DOHH2 (cell line): ENCODE measurements around the gene WDR89.

Experiments used
- H3F3A ChIP-seq: fragments of 200-600 bp; sonication (generic), shearing (Covaris generic); 2 replicates; pipeline ENCODE4 v1.6.0; 2016; ENCODE audit warnings: antibody characterized with exemption, mild to moderate bottlenecking; ENCODE audit not compliant: control insufficient read depth, insufficient read depth
- H3K27ac ChIP-seq: fragments of 200-600 bp; sonication (generic); 2 replicates; pipeline ENCODE4 v1.5.1; 2014; ENCODE audit warnings: low read depth, mild to moderate bottlenecking, low read length, moderate library complexity
- H3K27me3 ChIP-seq: fragments of 200-600 bp; sonication (generic); 2 replicates; pipeline ENCODE4 v1.6.1; 2014; ENCODE audit warnings: mild to moderate bottlenecking, low read length, mixed read lengths; ENCODE audit not compliant: control insufficient read depth
- H3K36me3 ChIP-seq: fragments of 200-600 bp; sonication (generic); 2 replicates; pipeline ENCODE4 v1.6.1; 2014; ENCODE audit warnings: mild to moderate bottlenecking, low read length, moderate library complexity, mixed read lengths; ENCODE audit not compliant: control insufficient read depth
- H3K4me1 ChIP-seq: fragments of 200-600 bp; sonication (generic); 2 replicates; pipeline ENCODE4 v1.6.1; 2014; ENCODE audit warnings: mild to moderate bottlenecking, low read length, mixed read lengths; ENCODE audit not compliant: control insufficient read depth
- H3K4me2 ChIP-seq: fragments of 200-600 bp; sonication (generic); 2 replicates; pipeline ENCODE4 v1.6.0; 2014; ENCODE audit warnings: mild to moderate bottlenecking, low read length, moderate library complexity
- H3K4me3 ChIP-seq: fragments of 200-600 bp; sonication (generic); 2 replicates; pipeline ENCODE4 v1.5.1; 2014; ENCODE audit warnings: mild to moderate bottlenecking, low read length, mixed read lengths
- H3K79me2 ChIP-seq: fragments of 200-600 bp; sonication (generic); 2 replicates; pipeline ENCODE4 v1.6.1; 2014; ENCODE audit warnings: mild to moderate bottlenecking, low read length, mixed read lengths; ENCODE audit not compliant: control insufficient read depth
- H3K9me2 ChIP-seq: fragments of 200-600 bp; sonication (generic); replicated peaks from 2 replicates; pipeline ENCODE4 v1.6.1; 2014; ENCODE audit warnings: mild to moderate bottlenecking, low read length, mixed read lengths; ENCODE audit not compliant: control insufficient read depth
- H3K9me3 ChIP-seq: fragments of 200-600 bp; sonication (generic); 2 replicates; pipeline ENCODE4 v1.6.1; 2014; ENCODE audit warnings: antibody characterized with exemption, low read length, mixed read lengths; ENCODE audit not compliant: control insufficient read depth, insufficient read depth
- H4K20me1 ChIP-seq: fragments of 200-600 bp; sonication (generic); 2 replicates; pipeline ENCODE4 v1.6.0; 2014; ENCODE audit warnings: low read depth, mild to moderate bottlenecking, antibody characterized with exemption, low read length, moderate library complexity; ENCODE audit not compliant: control insufficient read depth, insufficient read depth
- CTCF ChIP-seq: fragments of 200-600 bp; sonication (generic); IDR thresholded peaks from one replicate; pipeline ENCODE4 v1.5.1; 2014; ENCODE audit warnings: antibody characterized with exemption, mild to moderate bottlenecking, low read depth, low read length; ENCODE audit not compliant: poor library complexity, severe bottlenecking
- EZH2phosphoT487 ChIP-seq: fragments of 200-600 bp; sonication (generic); IDR thresholded peaks from 2 replicates; pipeline ENCODE4 v1.6.1; 2017; ENCODE audit warnings: borderline replicate concordance, mild to moderate bottlenecking, antibody characterized with exemption, low read length, moderate library complexity, mixed read lengths

WDR89 gene

GRCh38 chr14:63654936-63655335 is 13.3 kb upstream of the WDR89 start:
- TF ChIP-seq EZH2phosphoT487 (no peak), CTCF (no peak)
- no peaks in the 10 kb centered on the region for H3K9me2 ChIP-seq
- H3F3A ChIP-seq, result 0 out of 2 replicates have a peak, but pooled peaks cover 3% of the 10 kb centered on the region
- H3K36me3 ChIP-seq, result no peaks in the 10 kb centered on the region
- no peak overlapping the region for H3K4me2 ChIP-seq
- H3K4me3 ChIP-seq, result no peak overlapping the region
- peaks cover 17% of the 10 kb centered on the region for H3K4me1 ChIP-seq
- H3K27ac ChIP-seq, result no peak overlapping the region
- no peaks in the 10 kb centered on the region for H3K9me3 ChIP-seq
- no peaks in the 10 kb centered on the region for H4K20me1 ChIP-seq
- H3K27me3 ChIP-seq, result no peaks in the 10 kb centered on the region
- no peaks in the 10 kb centered on the region for H3K79me2 ChIP-seq

GRCh38 chr14:63654346-63654745 is 12.7 kb upstream of the WDR89 start:
- Histone ChIP-seq H3K4me2 (no peak overlapping the region), H4K20me1 (no peaks in the 10 kb centered on the region), H3K27me3 (no peaks in the 10 kb centered on the region), H3K4me3 (no peak overlapping the region), H3K9me3 (no peaks in the 10 kb centered on the region), H3K4me1 (peaks cover 17% of the 10 kb centered on the region), H3K79me2 (no peaks in the 10 kb centered on the region), H3K36me3 (no peaks in the 10 kb centered on the region), H3K27ac (no peak overlapping the region), H3F3A (0 out of 2 replicates have a peak, but pooled peaks cover 3% of the 10 kb centered on the region), H3K9me2 (no peaks in the 10 kb centered on the region)
- TF ChIP-seq CTCF (no peak), EZH2phosphoT487 (no peak)

GRCh38 chr14:63652406-63652805 is 10.7 kb upstream of the WDR89 start:
- Histone ChIP-seq H3K27me3 (no peaks in the 10 kb centered on the region), H3K27ac (no peak overlapping the region), H3K4me2 (no peak overlapping the region), H3F3A (0 out of 2 replicates have a peak, but pooled peaks cover 3% of the 10 kb centered on the region), H3K36me3 (no peaks in the 10 kb centered on the region), H3K4me3 (no peak overlapping the region), H3K4me1 (peaks cover 24% of the 10 kb centered on the region), H3K9me3 (no peaks in the 10 kb centered on the region), H3K79me2 (no peaks in the 10 kb centered on the region), H4K20me1 (no peaks in the 10 kb centered on the region), H3K9me2 (no peaks in the 10 kb centered on the region)
- TF ChIP-seq CTCF (no peak), EZH2phosphoT487 (no peak)
